Activated effector memory CD4-positive, alpha-beta T cell treated with Interleukin-2 at 50 U/mL for 16 hours (primary cell): Measurements from ENCODE around the gene ADAM8.
"Not testable (repeated sequence)": the region's sequence is repeated elsewhere in the genome, so short reads cannot be mapped to it uniquely, and the experiment has no call there.

Experiments
- DNase-seq: peaks from one replicate; pipeline ENCODE4 v3.0.0-alpha.2; 2020

The ADAM8 gene

DNA sequence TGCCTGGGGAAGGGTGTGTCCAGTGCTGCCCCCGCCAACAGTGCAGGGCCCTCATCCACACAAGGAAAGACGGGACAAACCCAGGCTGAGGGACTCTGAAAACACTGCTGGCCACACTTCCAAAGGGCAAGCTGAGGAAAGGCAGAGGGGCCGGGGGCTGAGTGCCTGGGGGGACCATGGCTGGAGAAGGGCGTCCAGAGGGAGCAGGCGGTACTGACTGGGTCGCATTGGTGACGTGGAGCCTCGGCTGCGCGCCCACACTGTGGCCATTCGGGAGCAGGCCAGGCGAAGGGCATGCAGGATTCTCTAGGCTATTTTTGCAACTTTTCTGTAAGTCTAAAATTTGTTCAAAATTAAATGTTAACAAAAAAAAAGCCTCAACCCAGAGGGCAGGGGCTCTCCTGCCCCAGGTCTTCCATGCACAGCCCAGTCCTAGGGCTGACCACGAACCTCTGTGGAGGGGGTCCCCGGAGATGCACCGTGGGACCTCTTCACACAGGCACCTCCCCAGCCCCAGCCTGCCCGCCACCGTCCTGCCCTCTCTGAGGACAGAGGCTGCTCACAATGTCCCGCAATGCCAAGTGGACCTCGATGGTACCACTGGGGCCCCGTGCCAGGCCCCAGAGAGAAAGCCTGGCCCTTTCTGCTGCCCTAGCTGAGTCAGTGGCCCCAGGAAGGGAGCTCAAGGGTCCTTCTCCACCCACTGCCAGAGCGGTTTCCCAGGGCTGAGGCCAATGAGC lies 10.4 kb downstream of the ADAM8 start:
- no peak for DNase-seq

DNA sequence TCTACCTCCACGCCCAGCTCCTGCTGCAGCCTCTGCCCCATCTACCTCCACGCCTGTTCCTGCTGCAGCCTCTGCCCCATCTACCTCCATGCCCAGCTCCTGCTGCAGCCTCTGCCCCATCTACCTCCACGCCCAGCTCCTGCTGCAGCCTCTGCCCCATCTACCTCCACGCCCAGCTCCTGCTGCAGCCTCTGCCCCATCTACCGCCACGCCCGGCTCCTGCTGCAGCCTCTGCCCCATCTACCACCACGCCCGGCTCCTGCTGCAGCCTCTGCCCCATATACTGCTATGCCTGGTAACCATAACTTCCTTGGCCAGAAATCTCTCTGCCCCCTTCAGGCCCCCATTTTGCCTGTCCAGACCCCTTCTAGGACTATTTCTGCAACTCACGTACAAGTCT lies 11.6 kb downstream of the ADAM8 start:
- not testable (repeated sequence) for DNase-seq

DNA sequence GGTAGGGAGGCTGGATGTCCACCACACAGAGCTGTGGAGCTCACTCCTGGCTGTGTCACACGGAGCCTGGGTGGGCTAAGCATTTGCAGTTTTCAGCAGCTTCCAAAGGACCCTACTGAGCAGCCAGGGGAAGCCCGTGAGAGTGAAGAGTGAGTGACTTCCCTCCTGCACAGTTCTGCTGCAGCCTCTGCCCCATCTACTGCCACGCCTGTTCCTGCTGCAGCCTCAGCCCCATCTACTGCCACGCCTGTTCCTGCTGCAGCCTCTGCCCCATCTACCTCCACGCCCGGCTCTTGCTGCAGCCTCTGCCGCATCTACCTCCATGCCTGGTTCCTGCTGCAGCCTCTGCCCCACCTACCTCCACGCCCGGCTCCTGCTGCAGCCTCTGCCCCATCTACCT lies 12.2 kb downstream of the ADAM8 start:
- peak; percentile 56 for DNase-seq

DNA sequence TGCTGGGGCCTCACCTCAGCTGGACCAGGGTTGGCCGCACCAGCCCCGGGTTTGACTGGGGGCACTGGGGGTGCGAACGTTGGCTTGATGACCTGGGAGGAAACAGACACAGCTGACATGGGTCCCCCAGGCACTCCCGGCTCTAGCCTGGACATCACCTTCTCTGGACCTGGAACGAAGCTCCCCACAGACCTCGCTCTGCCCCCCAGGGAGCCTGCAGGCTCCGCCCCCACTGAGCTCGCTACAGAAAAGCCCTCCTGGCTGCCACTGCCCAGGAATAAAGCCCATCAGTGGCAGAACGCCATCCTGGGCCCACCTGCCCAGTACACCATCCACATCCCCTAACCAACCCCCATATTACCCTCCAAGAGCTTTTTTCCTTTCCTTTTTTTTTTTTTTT lies 13.0 kb downstream of the ADAM8 start:
- no peak for DNase-seq

DNA sequence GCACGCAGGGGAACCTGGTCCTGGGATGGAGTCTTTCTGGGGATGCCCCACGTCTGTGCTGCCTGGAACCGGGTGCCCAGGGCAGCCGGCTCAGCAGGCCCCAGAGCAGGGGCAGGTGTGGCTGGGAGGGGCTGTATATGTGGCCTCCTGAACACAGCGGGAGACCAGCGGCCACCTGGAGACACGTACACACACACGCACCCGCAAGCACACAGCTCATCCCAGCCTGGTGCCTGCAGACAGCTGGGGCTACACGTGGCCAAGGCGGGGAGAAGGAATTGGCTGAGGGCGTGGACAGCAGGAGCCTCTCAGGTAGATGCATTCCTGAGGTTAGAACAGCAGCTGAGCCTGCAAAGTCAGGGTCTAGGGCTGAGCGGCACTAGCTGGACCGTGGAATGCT lies 14.0 kb downstream of the ADAM8 start:
- no peak for DNase-seq

DNA sequence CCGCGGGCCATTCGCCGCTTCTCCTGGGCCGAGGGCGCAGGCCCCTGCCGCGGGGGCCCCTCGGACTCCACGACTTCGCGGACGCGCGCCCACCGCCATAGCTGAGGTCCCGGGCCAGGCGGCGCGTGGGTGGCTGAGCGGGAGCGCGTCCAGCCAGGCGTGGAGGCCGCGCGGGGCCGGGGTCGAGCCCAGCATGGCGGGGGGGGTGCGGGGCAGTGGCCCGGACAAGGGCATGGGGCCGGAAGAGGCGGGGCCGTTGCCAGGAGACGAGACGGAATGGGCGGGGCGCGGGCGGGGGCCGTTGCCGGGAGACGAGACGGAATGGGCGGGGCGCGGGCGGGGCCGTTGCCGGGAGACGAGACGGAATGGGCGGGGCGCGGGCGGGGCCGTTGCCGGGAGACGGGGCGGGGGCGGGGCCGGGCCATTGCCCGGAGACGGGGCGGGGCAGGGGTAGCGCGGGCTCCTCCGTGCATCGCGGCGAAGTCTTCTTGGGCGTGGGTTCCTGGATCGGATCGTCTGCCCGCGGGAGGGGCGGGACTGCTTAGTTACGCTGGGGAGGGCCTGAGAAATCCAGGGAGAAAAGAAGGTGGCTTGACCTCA lies 14.8 kb downstream of the ADAM8 start:
- DNase-seq = peak; percentile 80

DNA sequence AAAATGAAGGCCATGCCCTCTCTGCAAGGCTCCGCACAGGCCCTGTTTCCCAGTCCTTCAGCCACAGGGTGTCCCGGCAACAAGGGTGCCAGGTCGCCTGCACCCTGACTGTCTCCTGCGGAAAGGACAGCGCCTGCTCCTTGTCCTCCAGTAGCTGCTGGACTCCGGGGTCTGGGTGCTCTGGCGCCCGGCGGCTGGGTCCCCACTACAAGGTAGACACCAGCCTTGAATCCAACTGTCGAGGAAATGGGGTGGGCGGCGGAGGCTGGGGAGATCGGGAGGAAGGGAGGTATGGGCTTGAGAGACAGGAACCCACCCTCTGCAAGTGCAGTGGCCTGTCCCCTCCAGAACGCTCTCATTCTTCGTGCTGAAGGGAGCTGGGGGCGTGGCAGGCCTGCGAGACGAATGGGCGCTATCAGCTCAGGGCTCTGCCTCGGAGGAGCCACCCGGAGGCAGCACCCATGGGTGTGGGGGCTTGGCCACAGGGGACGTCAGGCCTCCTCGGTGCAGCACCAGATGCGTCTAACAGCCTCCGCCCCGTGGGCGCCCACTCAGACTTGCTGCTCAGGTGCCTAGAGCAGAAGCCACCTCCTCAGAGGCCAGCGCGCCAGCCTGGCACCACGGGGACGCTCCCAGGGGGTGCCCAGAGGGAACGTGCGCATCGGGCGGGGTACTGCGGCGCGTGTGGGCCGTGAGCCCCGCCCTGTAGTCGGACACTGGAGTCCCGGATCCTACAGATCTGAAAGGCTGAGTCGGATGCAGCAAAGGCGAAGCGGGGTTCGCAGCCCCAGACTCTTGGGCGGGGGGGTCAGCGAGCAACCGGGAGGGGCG lies 15.6 kb downstream of the ADAM8 start:
- DNase-seq = peak; percentile 41

DNA sequence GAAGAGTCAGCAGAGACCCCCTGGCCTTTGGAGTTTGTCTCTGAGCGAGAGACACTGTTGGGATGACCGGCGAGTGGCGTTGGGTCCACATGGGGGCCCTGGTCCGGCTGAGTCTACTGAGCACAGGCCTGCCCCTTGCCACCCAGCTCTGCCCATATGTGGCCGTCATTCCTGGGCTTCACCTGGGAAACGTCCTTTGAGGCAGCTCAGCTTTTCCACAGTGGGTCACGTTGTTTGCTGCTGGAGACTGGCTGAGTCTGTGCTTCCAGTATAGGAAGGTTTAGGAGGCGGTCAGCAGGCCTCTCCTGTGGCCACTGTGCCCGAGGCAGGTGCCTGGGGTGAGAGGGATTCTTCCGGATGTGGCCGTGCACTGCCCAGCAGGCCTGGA lies 17.1 kb downstream of the ADAM8 start:
- DNase-seq = no peak

DNA sequence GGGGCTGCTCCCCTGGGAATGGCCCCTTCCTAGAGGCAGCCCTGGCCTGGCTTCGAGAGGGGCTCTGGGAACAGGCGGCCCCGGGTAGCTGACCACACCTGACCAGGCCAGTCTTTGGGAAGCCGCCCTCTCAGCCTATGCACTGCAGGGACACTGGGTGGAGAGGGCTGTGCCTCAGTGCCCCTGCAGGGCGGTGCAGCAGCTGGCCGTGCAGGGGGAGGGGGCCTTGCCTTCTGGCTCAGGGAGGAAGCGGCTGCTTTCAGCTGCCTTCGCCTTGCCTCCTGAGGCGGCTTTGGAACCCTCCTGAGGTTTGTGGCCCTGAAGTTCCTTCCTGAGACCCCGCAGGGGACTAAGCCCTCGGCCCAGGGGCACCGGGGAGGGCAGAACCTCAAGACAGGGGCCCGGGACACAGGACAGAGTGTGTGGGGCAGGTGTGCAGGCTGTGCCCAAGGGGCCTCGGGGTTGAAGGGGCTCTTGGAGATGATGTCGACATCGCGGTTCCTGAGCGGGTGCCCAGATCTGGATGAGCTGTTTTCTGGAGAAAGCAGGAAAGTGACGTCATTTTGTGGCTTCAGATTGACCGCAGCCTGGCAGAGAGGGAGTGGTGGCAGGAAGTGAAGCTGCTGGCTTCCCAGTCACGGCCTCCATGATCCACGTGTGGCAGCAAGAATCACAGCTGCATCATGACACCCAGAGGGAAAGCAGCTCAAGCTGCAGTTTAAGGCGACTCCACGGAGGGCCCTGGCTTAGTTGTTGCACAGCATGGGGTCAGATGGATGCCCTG lies 17.7 kb downstream of the ADAM8 start:
- DNase-seq = peak; percentile 75

DNA sequence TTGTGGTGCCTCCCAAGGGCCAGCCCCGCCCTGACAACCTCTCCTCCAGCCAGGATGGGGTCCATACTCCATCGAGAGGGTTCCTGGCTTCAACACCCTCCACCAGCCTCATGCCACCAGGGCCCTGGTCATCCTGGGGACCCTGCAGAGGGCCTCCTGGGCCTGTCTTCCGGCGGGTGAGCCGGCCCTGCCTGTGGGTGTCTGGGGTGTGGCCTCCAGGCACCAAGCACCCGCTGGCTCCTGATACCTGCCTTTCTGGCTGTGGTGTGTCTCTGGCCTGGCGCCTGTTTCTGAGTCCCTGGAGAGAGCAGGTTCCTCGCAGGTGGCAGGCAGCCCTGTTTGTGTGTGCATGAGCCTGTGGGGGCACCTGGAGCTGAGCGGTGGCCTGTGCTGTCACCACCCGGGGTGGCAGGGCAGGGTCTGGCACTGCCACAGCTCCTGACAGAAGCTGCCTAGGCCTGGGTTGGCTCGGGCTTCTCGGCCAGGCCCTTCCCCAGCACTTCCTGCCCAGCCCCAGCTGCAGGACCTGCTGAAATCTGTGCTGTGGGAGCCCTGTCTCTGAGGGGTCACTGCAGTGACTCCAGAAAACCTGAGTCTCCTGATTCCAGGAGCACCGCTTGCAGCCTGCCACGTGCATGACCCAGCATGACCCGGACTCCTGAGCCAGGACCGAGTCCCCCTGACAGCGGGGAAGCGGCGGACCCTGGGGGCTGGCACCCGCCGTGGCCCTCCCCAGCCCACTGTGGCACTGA lies 18.4 kb downstream of the ADAM8 start:
- peak; percentile 32 for DNase-seq

DNA sequence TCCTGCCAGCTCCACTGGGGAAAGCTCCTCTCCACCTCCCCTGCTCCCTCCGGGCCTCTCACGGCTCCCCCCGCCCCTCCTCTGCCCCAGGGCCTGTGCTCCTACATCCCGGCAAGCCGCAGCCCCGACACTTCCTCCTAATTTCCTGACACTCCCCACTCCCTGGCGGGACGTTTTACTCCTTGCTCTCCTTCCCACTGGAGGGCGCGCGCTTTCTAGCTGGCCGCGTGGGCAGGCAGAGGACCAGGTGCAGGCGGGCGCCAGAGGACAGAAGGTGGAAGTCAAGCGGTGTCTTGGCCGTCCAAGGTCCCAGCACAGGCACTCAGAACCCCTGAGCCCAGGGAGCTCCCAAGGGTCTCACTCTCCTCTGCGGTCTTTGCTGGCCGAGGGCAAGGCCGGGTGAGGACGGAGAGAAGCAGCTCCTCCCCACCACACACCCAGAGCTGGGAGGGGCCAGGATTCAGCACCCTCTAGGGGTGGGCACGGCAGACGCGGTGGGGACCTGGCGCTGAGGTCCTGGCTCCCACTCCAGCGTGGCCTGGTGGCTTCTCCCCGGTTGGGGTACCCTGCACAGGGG lies 19.1 kb downstream of the ADAM8 start:
- DNase-seq = no peak

DNA sequence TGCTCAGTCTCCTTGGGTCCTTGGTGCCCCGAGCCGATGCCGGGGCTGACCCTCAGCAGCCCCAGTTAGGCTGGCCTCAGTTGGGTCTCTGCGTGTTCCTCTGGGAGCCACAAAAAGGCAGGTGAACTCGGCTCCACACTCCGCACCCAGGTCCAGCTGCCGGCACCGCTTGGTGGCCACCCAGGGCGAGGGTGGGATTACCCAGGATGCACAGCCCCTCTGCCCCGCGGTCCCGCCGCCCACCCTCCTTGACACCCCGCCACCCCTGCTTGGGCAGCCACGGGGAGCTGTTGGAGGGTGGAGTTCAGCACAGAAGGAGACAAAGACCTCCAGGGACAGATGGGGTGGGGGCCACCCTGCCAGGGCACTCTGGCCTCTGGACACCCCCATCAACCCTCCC lies 21.3 kb downstream of the ADAM8 start:
- DNase-seq = no peak

DNA sequence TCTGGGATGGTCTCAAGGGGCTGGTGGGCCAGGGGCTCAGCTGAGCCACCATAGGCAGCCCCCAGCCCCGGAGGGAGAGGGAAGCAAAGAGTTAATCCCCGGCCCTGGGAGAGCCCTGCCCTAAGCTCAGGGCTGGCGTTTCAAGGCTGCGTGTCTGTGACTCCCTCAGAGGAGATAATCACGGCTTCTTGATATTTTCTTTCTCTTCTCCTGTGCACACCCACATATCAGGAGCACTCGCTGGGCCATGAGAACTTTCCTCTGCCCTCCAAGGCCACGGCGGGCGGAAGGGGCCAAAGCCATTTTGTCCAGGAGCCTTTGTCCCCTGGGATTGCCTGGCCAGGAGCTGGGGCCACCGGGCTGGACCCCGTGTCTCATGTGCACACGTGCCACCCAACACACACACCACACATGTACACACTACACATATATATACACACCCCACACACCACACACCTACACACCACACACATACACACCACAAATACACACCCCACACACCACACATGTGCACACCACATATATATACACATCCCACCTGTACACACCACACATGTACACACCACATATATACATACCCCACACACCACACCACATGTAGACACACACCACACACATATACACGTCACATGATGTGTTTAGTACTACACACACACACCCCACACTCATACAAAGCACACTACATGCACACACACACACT lies 22.1 kb downstream of the ADAM8 start:
- DNase-seq = no peak

DNA sequence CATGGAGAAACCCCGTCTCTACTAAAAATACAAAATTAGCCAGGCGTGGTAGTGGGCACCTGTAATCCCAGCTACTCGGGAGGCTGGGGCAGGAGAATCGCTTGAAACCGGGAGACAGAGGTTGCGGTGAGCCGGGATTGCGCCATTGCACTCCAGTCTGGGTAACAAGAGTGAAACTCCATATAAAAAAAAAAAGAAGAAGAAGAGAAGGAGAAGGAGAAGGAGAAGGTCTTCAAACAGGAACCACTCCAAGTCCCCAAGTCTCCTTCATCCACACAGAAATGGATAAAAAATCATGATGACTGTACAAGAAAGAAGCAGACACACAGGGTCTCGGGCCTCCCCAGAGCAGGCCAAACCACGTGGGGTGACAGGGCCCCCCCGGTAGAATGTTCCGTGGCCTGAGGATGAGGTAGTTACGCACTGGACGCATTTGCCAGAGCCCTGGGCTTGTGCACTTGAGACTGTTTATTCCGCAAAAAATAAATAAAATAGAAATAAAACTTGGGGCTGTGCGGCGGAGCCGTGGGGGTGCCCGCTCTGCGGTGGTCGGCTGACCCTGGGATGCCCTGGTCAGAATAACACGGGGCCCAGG lies 23.2 kb downstream of the ADAM8 start:
- no peak for DNase-seq

DNA sequence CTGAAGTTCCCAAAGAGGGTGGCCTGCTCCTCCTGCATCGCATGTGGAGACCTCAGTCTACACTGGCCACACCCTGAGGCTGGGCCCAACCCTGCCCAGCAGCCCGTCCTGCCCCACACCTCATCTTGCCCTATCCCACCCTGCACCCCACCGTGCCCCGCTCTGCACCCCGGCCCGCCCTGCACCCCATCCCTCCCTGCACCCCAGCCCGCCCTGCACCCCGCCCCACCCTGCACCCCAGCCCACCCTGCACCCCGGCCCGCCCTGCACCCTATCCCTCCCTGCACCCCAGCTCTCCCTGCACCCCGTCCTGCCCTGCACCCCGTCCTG lies 24.5 kb downstream of the ADAM8 start:
- no peak for DNase-seq

DNA sequence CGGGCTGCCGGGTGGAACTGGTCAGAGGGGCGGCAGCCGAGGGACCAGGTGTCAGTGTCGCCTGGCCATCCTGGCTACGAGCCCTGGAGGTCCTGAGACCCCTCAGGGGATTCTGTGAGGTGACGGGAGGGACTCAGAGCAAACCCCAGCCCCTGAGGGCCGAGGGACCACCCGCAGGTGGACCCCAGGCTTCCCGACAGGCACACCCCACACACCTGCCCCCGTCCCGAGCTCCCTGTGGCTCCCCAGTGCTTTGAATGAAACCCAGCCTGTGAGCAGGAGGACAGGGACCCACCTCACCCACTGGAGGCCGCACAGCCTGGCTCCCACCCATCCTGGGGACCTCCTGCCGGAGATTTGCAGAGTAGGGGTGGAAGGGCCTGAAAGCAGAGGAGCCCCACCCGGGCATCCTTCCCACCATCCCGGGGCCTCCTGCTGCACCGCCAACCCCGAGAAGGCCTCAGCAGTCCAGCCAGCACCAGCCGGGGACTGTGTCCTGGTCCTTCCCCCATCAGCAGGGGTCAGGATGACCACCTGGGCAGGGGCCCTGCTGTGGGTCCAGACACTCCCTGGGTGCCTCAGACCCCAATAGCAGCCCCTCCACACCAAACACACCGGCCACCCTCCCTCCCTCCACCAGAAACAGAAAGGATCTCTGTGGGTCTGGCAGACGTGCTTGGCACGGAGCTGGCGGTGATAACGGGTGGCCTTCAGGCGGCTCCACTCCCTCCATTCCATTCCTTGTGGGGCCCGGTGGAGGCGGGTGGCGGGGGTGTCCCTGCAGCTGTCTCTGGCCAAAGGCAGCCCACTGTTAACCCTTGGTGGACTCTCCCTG lies 25.1 kb downstream of the ADAM8 start:
- no peak for DNase-seq

DNA sequence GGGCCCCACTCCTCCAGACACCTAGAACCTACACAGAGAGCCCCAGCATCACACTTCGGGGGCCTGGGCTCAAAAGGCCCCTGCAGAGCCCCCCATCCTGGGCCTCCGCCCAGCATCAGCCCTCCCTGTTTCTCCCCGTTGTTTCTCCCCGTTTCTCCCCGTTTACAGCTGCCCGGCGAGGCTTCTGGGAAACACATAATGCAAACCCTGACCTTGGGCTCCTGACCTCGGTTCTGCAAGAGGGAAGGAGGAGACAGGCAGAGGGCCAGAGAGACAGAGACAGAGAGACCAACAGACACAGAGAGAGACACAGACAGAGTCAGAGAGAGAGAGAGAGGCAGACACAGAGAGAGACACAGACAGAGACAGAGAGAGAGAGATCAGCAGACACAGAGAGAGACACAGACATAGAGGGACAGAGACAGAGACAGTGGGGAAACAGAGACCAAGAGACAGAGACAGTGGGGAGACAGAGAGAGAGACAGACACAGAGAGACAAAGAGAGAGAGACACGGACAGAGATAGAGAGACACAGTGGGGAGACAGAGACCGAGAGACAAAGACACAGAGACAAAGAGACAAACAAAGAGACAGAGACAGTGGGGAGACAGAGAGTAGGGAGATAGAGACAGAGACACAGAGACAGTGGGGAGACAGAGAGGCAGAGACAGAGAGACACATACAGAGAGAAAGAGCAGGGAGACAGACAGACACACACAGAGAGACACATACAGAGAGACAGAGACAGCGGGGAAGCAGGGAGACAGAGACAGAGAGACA lies 26.5 kb downstream of the ADAM8 start:
- DNase-seq = no peak

DNA sequence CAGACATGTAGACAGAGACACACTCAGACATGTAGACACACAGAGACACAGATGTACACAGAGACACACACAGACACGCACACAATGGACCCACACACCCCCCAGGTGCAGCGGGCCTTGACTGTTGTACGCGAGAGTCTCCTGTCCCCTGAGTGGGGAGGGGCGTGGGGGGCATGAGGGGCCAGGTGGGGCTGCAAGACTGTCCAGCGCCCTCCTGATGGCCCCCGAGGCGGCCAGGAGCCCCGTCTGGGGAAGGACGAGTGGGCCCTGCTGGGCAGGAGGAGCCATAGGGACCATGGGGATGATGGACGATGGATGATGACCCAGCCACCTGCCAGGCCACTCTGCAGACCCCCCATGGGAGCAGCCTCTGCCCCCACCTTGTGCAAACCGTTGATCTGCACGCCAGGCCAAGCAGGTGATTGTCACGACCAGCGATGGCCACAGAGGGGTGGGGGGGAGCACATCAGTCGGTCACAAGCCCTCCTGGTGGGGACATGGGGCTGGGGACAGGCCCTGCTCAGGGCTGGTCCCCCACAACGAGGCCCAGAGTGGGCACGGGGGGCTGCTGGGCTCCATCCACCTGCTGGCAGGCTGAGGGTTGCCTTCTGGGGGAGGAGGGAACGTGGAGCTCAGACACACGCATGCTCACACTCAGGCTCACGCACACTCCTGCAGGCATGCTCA lies 27.4 kb downstream of the ADAM8 start:
- no peak for DNase-seq

DNA sequence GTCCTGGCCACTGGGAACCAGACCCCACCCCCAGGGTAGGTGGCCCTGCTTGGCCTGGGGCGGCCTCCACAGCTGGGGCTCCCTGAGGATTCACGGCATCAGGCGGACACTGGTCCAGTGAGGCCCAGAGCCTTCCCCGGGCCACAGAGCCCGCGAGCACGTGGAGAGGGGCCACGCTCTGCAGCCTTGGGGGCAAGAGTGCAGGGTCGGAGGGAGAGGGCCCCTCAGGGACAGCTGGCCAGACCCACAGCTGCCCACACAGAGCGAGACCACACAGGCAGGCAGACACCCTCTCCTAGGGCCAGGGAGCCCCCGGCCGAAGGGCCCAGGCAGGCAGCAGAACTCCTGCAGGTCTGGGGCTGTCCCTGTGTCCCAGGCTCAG lies 28.3 kb downstream of the ADAM8 start:
- DNase-seq = no peak
